HG02759 (cell line): Measurements from ENCODE around the gene MYH4.

ENCODE experiments used
- ATAC-seq: cut with Tn5 transposase; IDR thresholded peaks from one replicate; pipeline ENCODE4 v1.9.1; 2021; ENCODE audit warnings: mild to moderate bottlenecking, moderate library complexity; ENCODE audit not compliant: unreplicated experiment

MYH4 gene

DNA sequence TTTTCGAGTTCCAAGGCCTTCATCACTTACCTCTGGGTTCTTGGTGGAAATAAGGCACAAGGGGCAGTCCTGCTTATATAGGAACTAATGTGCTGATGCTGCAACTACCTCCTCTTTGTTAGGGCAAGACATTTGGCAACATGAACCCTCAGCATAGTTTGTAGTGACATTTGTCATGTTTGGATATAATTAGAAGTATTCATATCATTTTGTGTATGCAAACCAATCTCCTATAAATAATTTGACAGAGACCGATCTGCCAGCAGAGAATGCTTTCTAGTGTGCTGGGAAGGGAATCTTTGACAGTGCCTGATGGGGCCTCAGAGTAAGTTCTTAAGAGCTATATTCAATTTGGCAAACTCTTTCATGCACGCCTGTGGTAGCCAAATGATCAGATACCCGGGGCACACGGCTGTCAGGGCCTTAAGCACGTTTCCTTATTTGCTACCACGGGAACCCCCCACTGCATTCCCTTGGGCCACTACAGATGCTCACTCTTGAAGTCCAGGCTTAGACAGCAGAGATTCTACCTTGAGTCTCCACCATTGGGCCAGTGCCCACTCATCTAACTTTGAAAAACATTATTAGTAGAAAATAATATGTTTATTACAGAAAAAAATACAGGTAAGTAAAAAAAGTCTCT, 47.3 kb downstream of the MYH4 start, which contains the start of gene MYH8:
Gene MYH8, minus strand, starts transcription at position 51 of the 643 bp plus-strand sequence. CDS start 1,723 bp downstream, outside the sequence.
- ATAC-seq = no peak

DNA sequence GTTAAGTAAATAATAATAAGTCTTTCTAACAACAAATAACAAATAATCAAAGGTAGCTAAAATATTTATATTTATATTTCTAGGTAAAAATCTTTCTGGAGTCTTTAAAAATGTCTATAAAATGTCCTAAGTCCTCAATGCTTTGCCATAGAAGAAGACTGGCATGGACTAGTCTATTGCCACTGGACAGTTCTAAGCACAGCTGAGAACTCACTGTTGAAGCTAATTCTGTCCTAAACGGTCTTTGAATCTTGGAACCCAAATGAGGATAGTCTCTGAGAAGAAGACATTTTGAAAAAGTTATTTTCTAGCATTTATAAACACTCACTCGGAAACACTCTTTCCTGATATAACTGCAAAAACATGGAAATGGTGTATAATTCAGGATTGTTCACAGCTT, 48.1 kb downstream of the MYH4 start:
- ATAC-seq = no peak

DNA sequence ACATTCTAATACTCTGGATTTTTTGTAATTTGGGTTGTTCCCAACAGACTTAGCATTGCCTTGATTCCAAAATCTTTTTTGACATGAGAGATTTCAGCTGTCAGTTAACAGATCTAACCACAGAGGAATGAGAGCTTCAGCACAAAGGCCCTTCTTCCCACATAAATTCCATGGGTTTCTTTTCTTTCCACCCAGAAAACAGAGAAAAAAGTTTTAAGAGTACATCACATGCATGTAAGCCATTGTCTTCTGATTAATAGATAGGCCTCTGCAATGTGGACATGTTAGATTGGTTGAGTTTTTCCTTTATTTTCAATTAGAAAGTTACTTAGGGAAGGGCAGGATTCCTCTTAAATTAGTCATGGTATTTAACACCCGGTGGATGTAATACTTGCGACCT, 48.5 kb downstream of the MYH4 start:
- ATAC-seq = no peak

DNA sequence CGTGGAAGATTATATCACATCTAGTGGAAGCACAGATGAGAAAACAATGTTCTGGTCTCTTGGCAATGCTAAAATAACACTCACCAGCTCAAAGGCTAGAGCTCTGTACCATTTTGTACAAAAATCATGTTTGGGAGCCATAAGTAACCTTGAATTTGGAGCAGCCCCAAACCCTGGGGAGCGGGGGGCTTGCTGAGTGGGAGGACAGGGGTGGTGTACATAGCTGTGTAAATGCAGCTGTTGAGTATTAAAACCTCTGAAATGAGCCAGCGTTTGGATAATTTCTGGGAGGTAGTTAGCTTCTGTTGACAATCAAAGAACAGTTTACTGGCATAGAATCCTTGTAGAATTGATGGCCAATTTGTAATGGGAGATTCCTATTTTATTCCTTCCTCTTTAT, 51.9 kb downstream of the MYH4 start:
- no peak for ATAC-seq

DNA sequence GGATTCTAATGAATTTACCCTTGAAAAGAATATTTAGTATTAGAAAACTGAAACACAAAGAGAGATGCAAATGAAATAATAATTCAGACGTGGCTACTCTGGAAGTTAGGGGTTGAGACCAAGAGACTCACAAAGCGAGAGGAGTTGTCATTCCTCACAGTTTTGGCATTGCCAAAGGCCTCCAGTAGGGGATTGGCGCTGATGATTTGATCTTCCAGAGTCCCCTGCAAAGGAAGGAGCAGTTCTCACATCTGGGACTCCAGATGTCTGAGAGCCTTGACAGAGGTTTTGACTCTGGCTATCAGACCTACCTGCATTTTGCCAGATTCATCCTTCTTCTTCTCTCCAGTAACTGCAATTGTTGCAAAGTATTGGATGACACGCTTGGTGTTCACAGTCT, 54.2 kb downstream of the MYH4 start:
- ATAC-seq = no peak

DNA sequence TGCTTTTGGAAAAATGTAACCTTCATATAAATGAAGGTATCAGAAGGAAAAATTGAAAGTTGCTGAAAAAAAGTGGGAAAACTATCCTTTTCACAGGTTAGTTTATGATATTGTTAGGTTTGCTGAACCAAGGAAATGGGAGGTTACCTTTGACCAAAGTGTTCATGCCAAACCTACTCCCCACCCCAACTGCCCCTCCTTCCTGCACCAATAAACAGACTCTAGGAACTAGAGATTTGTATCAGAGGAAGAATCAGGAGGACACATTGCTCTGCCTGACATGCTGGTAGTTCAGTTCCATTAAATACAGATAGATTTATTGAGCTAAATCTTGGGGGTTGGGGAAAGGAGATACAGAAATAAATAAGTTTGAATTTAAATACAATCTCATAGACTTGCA, 65.8 kb downstream of the MYH4 start:
- no peak for ATAC-seq

DNA sequence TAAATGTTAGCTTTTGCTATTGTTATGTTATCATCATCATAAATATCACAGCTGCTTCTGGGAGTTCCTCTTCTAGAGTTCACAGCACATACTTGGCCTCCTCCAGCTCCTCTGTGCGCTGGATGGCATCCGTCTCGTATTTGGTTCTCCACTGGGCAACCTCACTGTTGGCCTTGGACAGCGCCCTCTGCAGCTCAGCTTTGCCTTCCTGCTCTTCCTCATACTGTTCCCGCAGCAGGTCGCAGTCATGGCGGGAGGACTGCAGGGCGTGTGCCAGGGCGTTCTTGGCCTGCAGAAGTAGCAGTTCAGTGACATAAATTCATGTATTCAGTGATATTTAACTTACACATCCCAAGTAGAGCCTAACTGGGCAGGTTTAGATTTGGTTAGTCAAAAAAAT, 71.0 kb downstream of the MYH4 start:
- ATAC-seq = no peak

DNA sequence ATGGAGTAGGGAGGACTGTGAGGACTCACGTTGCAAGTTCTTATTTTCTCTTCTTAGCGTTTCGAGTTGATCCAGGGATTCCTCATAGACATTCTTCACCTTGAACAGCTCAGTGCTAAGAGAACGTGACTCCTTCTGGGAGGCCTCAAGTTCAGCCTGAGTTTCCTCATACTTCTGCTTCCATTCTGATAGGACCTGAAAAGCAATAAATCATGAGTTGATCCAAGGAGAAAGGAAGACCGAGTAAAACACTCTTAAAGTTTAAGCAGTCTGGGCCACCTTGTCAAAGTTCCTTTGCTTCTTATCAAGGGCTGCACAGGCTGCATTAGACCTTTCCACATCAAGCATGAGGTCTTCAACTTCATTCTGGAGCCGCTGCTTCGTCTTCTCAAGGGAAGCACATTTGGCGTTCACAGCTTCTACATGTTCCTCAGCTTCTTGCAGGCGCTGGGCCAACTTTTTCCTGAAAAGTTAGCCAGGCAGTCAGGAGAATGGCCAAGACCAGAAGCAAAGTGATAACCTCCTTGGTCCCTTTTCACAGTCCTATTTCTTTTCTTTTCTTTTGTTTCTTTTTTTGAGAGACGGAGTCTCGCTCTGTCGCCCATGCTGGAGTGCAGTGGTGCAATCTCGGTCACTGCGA, 72.7 kb downstream of the MYH4 start:
- no peak for ATAC-seq

DNA sequence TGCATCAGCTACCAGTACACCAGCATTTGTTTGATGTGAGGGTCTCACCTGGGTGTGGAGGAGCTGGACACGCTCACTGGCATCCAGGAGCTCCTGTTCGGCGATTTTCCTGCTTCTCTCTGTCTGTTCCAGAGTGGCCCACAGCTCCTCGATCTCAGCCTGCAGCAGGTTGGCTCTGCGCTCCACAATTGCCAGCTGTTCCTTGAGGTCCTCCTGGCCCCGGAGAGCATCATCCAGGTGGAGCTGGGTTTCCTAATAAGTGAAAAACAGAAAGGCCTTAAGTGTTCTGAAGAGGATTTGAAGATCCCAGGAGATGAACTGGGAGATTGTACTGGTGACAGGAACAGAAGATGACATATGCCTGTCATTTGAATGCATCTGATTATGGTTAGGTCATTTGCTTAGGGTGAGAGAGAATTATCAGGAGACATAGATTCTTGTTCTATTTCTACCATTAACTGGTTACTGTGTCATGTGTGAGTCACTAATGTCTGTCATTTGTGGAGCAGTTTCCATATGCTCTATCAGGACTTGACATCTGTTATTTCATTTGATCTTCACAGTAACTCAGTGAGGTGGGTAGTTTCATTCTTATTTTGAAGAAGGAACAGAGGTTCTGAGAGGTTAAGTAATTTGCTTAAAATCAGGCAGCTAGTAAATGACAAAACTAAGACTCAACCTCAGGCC, 75.0 kb downstream of the MYH4 start:
- peak; percentile 65 for ATAC-seq
